K562 (cell line): ENCODE data around the gene BEX3. TPM values are rescaled to one million over a fixed set of nuclear protein-coding genes. Genes with fewer than 3 reads are reported as not detected.

Experiments
- C11orf30 ChIP-seq: fragments of 450-650 bp; IDR thresholded peaks from 2 replicates; pipeline ENCODE4 v1.6.1; 2016; ENCODE audit warnings: low read depth, mild to moderate bottlenecking
- CAMTA2 ChIP-seq: fragments of 250-450 bp; sonication (Bioruptor Pico); conservative IDR thresholded peaks from 2 replicates; pipeline ENCODE4 v1.5.1; 2022
- CCNT2 ChIP-seq: IDR thresholded peaks from 2 replicates; pipeline ENCODE4 v1.6.1; 2011; ENCODE audit warnings: borderline replicate concordance, low read depth, mild to moderate bottlenecking, moderate library complexity, mixed read lengths, low read length; ENCODE audit not compliant: insufficient read length; ENCODE audit errors: extremely low read depth
- CEBPG ChIP-seq, 3 experiments: fragments of 200-800 bp in 1 of 3; sonication (Bioruptor generic) in 1 of 3; sonication (generic) in 1 of 3; formaldehyde crosslinking in 1 of 3; IDR thresholded peaks in 2 of 3; conservative IDR thresholded peaks in 1 of 3; 2 replicates each; pipeline versions ENCODE4 v1.6.1 to v1.8.0; 2016 to 2022; ENCODE audit warnings: missing compliant biosample characterization in 2 of 3, missing genetic modification characterization in 2 of 3, mild to moderate bottlenecking in 1 of 3, missing genetic modification reagents in 1 of 3
- FOXP1 ChIP-seq: sonication (generic); formaldehyde crosslinking; IDR thresholded peaks from 2 replicates; pipeline ENCODE4 v1.8.0; 2022; ENCODE audit warnings: mild to moderate bottlenecking, missing genetic modification reagents
- GATA2 ChIP-seq: sonication (generic); formaldehyde crosslinking; IDR thresholded peaks from 2 replicates; pipeline ENCODE4 v1.4.0; 2020; ENCODE audit warnings: mild to moderate bottlenecking, missing genetic modification reagents
- KDM1A ChIP-seq, 2 experiments: fragments of 450-650 bp; IDR thresholded peaks; 2 replicates each; pipeline ENCODE4 v1.6.1; 2016; ENCODE audit warnings: mild to moderate bottlenecking in 2 of 2
- MAFG ChIP-seq: fragments of 450-650 bp; conservative IDR thresholded peaks from 2 replicates; pipeline ENCODE4 v1.6.1; 2016; ENCODE audit warnings: missing genetic modification characterization, missing compliant biosample characterization
- MAFK ChIP-seq: IDR thresholded peaks from 2 replicates; pipeline ENCODE4 v1.6.1; 2011; ENCODE audit warnings: low read length, improper control_type of control experiment
- MBD1 ChIP-seq: fragments of 250-450 bp; sonication (Bioruptor Pico); IDR thresholded peaks from 2 replicates; pipeline ENCODE4 v1.8.0; 2022; ENCODE audit warnings: inconsistent platforms
- NFE2L1 ChIP-seq: fragments of 450-650 bp; IDR thresholded peaks from 2 replicates; pipeline ENCODE4 v1.6.1; 2016; ENCODE audit warnings: missing genetic modification characterization, low read depth, mild to moderate bottlenecking, missing compliant biosample characterization, moderate library complexity, borderline replicate concordance
- RFX7 ChIP-seq: fragments of 250-450 bp; sonication (Bioruptor Pico); IDR thresholded peaks from 2 replicates; pipeline ENCODE4 v1.5.1; 2021; ENCODE audit warnings: mild to moderate bottlenecking
- SOX6 ChIP-seq: fragments of 450-650 bp; IDR thresholded peaks from 2 replicates; pipeline ENCODE4 v1.6.1; 2014; ENCODE audit warnings: mild to moderate bottlenecking
- SP1 ChIP-seq: sonication (generic); formaldehyde crosslinking; IDR thresholded peaks from 2 replicates; pipeline ENCODE4 v1.8.1; 2022; ENCODE audit warnings: mild to moderate bottlenecking, missing genetic modification reagents
- TAF1 ChIP-seq: IDR thresholded peaks from 2 replicates; pipeline ENCODE4 v1.6.1; 2011; ENCODE audit warnings: mild to moderate bottlenecking, low read length, moderate library complexity; ENCODE audit not compliant: insufficient read depth, control insufficient read depth, severe bottlenecking; ENCODE audit errors: extremely low read depth
- XRCC5 ChIP-seq: fragments of 200-400 bp; formaldehyde crosslinking; IDR thresholded peaks from 2 replicates; pipeline ENCODE4 v1.6.1; 2017; ENCODE audit warnings: low read depth, mild to moderate bottlenecking, low read length
- ZNF316 ChIP-seq: fragments of 450-650 bp; IDR thresholded peaks from 2 replicates; pipeline ENCODE4 v1.6.1; 2016
- polyA plus RNA-seq, 8 experiments: library from polyadenylated mRNA; depleted of rRNA in 4 of 8; stranded (reverse) in 5 of 8; unstranded in 3 of 8; fragments of >200 nt; fragmentation: Nextera tagmentation in 2 of 8; fragmentation: Illumina TruSeq in 1 of 8; extraction: Ambion mirVana in 2 of 8; extraction: Trizol in 1 of 8; gene quantifications; 2 replicates each; pipeline versions ENCODE4 v1.2.1 to v1.2.3, GENCODE V29; 2011 to 2014; ENCODE audit warnings: inconsistent platforms in 1 of 8, missing spikeins in 1 of 8
- total RNA-seq, 7 experiments: library from RNA; depleted of rRNA in 6 of 7; stranded (reverse); fragments of >200 nt in 6 of 7; fragmentation: Illumina TruSeq in 2 of 7; extraction: Trizol in 2 of 7; gene quantifications; 2 replicates each; pipeline versions ENCODE4 v1.2.1 to v1.2.3, GENCODE V29; 2011 to 2021; ENCODE audit warnings: low replicate concordance in 1 of 7
- TF ChIP-seq, protein P1 (sequence below): fragments of 450-650 bp; IDR thresholded peaks from 2 replicates; pipeline ENCODE4 v1.6.1; 2014; ENCODE audit warnings: low read depth, mild to moderate bottlenecking, moderate library complexity, borderline replicate concordance

Gene BEX3
- total and polyA plus RNA-seq, 9 of the 15 experiments (the other 6 are each of a cell fraction or from before 2014, with no cell fraction given): 0.21 to 0.47 TPM; not detected in 7

DNA sequence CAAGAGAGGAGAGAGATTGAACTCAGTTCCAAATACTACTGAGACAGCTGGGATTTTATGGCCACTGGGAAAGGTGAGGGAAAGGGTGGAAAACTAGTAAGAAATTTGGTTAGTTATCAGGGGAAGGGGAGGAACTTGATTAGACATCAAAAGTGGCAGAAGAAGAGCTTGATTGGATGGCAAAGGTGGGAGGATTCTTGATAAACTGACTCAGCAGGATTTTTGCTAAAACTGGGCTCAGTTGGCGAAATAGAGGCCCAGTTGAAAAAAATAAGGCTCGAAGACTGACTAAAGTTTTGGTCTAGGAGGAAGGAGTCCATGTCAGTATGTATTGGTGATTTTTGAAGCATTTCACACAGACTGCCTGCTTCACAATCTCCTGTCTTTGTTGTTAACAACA, 10.0 kb downstream of the BEX3 start (continued):
- TF ChIP-seq MAFK (peak; percentile 36; the same call in 1 of the 2 replicates), CEBPG (CRISPR knock-in tag; IDR thresholded peaks at IDR 0.05) (no peak), CEBPG (tag; conservative IDR thresholded peaks at IDR 0.05 in 1 of 2, IDR thresholded peaks at IDR 0.05 in 1 of 2) (no peak), C11orf30 (peak; percentile 72), CAMTA2 (no peak), SOX6 (no peak), CCNT2 (no peak), TAF1 (no peak), RFX7 (no peak), MAFG (tag) (peak; percentile 50; the same call in 1 of the 2 replicates), MBD1 (no peak), FOXP1 (no peak), GATA2 (CRISPR knock-in tag) (no peak), SP1 (CRISPR knock-in tag) (no peak), XRCC5 (no peak), ZNF316 (peak; percentile 85), NFE2L1 (tag) (no peak), KDM1A (IDR thresholded peaks at IDR 0.05) (no peak)
- TF ChIP-seq, protein P1, sequence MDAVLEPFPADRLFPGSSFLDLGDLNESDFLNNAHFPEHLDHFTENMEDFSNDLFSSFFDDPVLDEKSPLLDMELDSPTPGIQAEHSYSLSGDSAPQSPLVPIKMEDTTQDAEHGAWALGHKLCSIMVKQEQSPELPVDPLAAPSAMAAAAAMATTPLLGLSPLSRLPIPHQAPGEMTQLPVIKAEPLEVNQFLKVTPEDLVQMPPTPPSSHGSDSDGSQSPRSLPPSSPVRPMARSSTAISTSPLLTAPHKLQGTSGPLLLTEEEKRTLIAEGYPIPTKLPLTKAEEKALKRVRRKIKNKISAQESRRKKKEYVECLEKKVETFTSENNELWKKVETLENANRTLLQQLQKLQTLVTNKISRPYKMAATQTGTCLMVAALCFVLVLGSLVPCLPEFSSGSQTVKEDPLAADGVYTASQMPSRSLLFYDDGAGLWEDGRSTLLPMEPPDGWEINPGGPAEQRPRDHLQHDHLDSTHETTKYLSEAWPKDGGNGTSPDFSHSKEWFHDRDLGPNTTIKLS: no peak
